ENCODE results near the gene GRB10.

DNA sequence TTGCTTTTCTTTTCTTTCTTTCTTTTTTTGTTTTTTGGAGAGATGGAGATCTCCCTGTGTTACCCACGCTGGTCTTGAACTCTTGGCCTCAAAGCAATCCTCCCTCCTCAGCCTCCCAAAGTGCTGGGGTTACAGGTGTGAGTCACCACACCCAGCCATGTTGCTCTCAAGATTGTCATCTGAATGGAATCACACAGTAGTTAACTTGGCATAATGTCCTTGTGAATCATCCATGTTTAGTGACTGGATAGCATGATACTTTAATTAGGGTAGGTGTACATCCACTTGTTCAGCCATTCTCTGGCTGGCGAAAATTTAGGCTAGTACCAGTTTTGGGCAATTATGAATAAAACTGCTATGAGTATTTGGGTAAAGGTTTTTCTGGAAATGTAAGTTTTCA lies 15.4 kb upstream of the GRB10 start:
- no peak for TF ChIP-seq POLR2A (IDR thresholded peaks at IDR 0.05)
- TF ChIP-seq, protein P1, sequence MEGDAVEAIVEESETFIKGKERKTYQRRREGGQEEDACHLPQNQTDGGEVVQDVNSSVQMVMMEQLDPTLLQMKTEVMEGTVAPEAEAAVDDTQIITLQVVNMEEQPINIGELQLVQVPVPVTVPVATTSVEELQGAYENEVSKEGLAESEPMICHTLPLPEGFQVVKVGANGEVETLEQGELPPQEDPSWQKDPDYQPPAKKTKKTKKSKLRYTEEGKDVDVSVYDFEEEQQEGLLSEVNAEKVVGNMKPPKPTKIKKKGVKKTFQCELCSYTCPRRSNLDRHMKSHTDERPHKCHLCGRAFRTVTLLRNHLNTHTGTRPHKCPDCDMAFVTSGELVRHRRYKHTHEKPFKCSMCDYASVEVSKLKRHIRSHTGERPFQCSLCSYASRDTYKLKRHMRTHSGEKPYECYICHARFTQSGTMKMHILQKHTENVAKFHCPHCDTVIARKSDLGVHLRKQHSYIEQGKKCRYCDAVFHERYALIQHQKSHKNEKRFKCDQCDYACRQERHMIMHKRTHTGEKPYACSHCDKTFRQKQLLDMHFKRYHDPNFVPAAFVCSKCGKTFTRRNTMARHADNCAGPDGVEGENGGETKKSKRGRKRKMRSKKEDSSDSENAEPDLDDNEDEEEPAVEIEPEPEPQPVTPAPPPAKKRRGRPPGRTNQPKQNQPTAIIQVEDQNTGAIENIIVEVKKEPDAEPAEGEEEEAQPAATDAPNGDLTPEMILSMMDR (IDR thresholded peaks at IDR 0.05): no peak
